ENCODE data around the gene APCDD1.
"Not testable (repeated sequence)": the region's sequence is repeated elsewhere in the genome, so short reads cannot be mapped to it uniquely, and the experiment has no call there.

Gene APCDD1

DNA sequence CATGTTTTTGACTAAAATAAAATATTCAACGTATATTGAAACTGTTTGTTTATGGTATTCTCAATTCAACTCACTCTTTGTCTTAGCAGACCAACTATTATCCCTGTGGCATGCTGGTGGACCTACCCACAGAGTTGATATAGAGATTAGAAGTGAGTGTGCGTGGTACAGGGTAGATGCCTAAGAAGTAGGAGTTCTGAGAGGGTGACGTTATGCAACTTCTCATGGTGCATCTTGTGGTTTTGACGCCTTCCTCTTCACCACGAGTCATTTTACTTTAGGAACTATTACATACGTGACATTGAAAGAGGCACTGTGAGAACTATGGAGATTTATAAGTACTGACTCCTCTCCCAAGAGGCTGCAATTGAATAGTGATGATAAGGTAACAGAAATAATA is 44.8 kb downstream of the APCDD1 start:
- DNase-seq, result no peak

DNA sequence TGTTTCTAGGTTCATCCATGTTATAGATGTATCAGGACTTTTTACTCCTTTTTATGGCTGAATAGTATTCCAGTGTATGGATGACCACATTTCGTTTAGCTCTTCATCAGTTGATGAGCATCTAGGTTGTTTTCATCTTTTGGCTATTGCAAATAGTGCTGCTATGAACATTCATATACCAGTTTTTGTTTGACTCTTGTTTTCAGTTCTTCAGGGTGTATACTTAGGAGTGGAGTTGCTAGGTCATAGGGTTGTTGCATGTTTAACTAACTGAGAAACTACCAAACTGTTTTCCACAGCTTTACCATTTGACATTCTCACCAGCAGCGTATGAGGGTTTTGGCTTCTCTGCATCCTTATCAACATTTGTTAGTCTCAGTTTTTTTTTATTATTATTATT is 45.6 kb downstream of the APCDD1 start:
- DNase-seq, result no peak

DNA sequence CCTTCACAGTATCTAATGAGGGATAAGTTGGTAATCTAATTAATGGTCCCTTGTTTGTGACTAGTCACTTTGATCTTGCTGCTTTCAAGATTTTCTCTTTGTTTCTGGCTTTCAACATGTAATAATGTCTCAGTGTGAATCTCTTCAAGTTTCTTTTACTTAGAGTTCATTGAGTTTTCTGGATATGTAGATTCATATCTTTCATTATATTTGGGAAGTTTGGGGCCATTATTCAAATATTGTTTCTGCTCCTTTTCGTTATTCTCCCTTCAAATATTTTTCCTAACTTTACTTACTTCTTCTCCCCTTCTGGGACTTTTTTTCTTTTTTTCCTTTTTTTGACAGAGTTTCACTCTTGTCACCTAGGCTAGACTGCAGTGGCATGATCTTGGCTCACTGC is 50.3 kb downstream of the APCDD1 start:
- DNase-seq, result no peak

DNA sequence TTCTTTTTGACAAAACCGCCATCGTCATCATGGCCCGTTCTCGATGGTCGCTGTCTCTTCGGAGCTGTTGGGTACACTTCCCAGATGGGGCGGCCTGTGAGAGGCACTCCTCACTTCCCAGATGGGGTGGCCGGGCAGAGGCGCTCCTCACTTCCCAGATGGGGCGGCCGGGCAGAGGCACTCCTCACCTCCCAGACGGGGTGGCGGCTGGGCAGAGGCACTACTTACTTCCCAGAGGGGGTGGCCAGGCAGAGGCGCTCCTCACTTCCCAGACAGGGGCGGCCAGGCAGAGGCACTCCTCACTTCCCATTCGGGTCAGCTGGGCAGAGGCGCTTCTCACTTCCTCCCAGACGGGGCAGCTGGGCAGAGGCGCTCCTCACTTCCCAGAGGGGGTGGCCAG is 51.5 kb downstream of the APCDD1 start:
- DNase-seq, result not testable (repeated sequence)

DNA sequence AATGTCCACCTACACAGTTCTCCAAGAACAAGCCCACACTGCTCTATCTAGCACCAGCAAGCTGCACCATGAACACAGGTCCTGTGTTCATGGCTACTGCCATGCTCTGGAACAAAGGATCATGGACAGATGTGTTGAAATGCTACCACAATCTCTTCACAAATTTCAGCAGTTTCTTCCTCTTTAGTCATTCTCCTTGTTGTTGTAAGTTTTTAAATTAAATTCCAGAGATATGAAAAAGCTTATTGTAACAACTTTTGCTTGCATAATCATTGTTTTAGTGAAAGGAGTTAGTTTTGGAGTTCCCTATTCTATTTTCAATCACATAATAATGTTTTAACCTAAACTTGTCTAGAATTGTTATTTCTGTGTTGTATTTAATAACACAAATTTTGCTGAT is 54.2 kb downstream of the APCDD1 start:
- no peak for DNase-seq

DNA sequence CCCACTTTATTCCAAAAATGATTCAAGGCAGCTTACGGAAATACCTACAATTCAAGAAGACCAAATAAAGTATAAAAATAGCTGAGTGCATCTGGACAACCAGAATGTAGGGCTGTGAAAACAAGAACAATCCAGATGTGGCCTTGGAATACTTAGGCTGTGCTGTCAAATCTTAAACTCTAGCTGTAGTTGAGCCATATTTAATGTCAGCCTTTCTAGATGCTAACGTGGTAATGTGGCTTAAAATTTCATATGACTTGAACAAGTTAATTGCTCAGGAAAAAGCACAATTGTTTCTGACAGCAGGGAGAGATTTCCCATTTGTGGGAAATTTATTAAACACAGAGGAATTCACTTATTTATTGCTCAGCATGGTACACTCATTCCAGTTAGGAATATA is 56.8 kb downstream of the APCDD1 start:
- DNase-seq, result no peak

DNA sequence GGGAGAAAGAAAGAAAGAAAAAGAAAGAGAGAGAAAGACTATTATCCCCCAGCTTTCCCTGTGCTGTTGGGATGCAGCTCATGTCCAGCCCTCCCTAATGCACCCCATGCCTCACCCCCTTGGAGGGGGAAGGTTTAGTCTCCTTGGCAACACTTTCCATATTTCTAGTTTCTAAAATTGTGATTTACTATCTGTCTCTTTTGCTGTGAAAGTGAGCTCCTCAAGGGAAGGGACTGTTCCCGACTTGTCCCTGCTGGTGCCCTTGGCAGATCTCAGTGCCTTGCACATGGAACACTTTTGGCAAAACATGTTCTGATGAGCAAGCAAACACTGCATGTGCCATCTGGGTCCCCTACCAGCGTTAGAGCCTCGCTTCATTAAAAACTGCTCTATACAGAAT is 59.6 kb downstream of the APCDD1 start:
- no peak for DNase-seq

DNA sequence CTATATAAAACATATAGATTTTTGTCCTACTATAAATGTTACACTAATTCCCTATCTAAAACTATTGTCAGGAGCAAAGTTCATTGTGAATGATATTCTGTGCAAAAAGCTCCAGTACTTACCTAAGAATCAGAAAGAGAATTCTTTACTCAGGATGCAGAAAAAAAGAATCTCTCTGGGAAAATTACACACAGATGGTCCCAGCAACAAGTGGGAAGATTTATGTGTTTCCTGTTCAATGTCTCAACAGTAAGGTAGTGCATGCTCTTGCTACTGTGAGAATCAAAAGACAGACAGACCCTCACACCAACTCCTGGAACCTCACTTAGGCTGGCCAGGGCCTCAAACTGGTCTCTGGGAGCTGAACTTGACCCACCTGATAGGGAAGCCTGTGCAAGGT is 60.2 kb downstream of the APCDD1 start:
- no peak for DNase-seq

DNA sequence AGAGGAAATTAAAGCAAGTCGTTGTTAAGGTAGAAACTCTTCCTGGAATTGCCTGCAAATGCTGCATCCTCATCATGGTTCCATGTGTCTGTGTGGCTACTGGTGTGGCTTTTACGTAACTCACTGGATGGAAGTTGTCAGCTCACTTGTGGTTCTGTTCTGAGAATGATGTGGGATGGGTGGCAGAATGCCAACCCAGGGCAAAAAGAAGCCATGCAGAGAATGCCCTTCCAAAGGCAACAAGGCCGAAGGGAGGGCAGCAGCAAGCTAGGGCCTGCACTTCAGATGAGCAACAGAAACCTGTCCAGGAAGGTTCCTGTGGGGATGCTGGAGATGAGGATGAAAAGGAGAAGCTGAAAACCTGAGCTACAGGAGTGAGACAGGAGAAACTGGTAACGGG is 61.0 kb downstream of the APCDD1 start:
- DNase-seq, result no peak

DNA sequence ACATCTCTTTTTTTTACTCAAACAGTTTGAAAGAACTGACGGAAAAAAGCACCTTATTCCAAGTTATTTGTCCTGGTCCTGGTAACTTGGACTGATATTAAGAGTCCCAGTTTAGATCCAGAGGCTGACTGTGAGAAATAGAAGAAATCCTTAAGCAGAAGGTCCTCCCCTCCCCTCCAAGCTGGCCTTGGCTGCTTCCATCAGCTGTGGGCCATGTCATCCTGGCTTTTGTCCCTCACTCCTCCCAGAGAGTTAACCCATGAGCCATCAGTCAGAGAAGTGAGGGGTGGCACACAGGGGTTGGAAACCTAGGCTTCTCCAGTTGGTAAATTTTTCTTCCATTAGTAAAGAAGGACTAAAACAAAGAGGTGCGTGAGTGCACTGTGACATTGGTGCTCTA is 61.6 kb downstream of the APCDD1 start:
- DNase-seq, result no peak

DNA sequence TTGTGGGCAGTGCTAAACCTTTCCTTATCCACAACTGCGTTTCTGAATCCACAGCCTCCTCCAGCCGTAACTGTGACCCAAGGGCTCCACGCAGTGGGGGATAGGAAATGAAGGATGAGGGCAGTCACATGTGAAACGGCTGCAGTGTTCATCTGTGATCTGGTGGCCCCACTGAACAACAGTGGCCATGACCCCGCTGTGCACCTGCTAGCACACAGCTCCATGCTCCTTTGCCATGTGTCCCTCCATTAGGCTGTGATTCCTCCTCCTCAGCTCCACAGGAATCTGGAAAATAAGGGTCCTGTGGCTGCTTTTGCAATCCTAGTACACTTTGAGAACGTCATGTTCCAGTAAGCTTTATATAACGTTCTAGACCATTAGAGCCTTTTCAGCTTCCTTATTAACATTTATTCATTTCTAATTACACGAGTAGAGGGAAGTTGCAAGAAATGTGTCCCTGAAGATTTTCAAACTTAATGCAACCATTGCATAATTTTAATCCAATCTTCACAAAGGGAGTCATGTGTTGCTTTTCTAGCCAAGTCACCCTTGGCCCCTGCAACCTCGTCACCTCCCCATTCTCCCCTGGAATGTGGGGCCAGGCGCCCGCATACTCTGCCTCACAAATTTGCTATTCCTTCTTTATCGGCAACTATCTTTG is 64.3 kb downstream of the APCDD1 start:
- no peak for DNase-seq

DNA sequence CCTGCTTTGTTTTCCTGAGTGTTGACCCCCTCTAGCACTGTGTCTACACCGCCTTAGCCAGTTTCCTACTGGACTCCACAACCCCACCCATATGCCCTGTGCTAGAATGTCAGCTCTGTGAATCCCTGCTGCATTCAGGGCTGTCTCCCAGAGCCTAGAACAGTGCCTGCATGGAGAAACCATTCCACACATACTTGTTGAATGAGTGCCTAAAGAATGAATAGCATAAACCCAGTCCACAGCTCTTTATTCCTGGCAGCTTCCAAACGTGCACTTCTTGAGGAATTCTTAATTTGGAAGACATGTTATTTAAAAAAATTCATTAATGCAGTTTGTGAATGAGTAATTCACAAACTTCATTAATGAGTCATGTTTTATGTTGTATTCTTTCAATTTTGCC is 64.9 kb downstream of the APCDD1 start:
- DNase-seq, result no peak

DNA sequence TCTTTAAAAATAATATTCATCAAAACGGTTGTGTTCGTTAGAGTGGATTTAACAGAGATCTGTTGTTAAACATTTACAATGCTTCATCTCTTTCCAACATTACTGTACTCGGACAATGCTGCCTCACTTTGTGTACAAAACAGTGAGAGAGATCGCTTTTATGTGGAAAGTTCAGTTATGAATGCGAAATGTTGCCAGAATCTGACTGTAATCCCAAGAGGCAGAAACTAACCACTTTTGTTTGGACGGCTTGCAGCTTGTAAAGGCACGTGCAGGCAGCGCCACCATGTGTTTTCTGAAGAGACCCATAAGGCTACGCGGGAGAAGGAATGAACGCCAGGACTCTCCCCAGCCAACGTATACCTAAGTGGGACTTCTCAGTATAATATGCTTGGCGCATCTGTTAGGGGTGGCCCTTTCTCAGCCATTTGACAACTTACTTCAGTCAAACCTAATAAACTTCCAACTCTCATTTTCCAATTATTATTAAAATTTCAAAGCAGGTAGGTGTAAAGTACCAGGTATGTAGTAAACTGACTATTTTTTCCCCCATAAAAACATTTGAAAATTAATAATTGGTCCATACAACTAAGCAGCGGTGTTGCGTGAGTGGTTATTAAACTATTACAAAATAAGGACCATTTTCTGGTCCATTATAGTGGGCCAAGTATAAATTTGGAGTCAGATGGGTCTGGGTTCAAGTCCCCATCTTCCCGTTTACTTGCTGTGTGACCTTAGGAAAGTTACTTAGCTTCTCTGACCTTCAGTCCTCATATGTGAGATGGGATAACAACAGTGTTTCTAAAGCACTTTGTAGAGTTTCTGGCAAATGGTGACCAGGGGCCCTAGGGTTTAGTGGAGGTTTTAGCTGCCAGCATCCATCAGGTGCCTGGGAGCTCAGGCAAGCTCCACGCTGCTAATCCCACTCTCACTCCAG is 65.8 kb downstream of the APCDD1 start:
- DNase-seq, result peak in 3 of 4 experiments; percentile 4 to 41 (median 27)

DNA sequence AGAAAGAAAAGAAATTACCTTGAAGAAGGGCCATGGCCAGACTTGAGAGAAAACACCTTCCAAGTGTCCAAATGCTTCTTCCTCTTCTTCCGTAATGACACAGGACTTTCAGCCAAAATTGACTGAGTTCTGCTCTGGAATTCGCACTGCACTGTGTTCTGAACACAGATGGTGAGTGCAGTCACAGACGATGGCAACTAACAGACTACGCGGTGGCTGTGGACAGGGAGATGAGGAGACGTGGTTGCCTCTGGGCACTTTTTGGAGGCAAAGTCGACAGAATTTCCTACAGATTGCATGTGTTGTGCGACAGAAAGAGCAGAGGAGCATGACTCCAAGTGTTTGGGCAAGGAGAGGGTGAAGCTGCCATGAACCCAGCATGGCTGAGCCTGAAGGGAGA is 67.1 kb downstream of the APCDD1 start:
- DNase-seq, result no peak

DNA sequence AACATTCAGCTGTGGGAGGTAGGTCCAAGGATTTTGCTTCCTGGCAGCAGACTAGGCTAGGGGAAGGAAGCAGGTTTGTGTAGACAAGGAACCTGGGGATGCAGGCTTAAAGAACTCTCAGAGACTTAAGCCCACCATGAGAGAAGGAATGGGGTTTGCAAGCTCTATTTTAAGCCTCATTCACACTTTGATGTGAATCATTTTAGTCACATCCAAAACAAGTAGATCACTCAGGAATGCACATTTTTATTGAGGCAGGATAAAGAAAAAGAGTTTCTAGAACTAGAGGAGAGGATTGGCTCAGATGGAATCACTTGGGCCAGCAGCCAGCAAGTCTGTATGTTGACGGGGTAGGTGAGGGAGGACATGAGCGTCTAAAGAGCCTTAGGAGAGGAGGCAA is 68.1 kb downstream of the APCDD1 start:
- no peak for DNase-seq

DNA sequence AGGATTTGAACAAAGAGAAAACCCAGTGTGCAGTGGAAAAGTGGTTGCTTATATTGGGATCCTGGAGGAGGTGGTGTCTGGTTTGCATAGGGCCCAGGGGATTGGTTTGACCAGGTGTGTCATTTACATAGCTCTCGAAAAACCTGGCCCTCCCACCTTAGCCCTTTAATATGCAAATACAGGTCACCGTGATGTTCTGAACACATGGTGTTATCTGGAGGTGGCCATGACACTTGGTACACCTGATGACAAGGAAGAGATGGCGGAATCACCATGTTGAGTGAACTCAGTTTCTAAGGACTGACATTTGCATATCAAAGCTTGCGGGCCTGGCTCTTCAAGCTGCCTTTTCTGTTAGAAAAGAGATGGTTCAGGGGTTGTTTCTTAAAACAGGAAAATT is 69.1 kb downstream of the APCDD1 start:
- no peak for DNase-seq

DNA sequence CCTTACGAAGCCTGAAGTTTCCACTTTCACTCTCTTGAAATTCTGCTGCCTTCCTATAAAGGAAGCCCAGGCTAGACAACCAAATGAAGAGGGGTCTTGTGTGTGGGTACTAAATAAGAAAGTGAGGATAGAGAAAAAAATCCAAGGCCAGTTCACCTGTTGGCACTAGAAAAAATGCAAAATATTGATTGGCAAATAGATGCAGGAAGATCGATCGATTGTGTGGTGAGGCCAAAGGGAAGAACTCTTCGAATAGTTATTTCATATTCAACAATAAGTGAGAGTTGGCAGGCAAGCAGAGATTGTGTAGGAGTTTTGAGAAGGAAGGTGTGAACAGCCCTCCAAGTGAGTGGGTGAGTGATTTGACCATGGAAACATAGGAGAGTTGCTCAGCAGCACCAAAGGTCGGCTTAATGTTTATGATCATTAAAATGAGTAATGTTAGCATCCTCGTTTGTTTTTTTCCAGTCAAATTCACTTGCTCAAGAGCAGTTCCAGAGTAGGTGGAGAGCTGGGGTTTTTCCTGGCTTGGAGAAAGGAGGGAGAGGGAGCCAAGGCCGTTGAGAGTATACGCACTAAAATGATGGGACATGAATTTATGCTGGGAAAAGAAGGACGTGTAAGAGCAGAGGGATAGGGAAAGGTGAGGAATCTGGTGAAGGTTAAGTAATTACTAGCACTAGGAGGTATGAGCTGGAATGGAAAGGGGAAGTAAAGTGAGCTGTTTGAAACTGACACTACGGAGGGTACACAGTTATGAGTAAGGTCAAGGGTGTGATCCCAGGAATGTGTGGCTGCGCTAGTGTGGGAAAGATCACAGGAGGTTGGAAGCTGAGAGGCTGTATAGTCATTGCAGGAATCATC is 70.3 kb downstream of the APCDD1 start:
- DNase-seq, result no peak

DNA sequence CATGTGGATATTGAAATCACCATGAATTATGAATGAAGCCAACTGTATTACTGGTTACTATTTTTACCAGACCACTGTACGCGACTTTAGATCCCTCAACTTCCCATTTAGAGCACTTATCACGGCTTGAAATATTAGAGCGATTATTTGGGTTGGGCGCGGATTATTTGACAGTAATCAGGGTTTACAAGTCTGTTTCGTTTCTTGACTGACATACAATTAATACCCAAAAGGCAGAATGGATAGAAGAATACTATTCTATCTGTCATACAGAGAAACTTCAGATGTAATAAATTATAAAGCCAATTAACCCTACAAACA is 70.9 kb downstream of the APCDD1 start:
- DNase-seq, result no peak

DNA sequence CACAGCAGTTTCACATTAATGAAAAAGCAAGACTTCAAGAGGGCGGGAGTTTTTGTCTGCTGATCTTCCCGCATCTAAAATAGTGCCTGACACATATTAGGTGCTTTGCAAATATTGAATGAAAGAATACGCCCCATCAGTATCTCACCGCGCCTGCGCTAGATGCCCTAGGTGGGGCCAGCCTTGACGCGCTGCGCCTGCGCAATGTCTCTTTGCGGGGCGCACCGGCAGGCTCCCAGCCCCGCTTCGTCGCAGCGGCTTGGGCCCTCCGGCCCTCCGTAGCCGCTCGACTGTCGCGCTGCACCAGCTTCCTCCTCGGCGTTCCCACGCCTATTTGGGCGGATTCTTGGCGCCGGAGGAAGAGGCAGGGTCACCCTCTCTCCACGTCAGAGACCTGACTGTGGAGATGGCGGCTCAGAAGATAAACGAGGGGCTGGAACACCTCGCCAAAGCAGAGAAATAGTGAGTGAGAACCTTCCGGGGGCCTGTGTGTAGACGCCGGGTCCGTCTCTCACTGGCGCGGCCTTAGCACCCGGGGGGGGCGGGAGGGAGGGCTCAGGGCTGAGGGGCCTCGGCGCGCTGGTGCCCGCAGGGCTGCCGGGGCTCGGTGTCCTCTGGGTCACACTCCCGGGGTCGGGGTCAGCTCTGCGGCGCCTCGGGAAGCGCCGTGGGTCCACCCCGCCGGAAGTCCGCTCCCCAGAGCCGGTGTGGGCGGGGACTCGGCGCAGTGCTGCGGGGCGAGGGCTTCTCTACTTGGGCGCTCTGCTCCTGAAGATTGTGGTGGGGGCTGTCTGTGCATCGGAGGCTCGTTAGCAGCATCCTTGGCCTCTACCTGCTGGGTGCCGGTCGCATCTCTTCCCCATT is 71.5 kb downstream of the APCDD1 start, which contains the start of gene NAPG:
Gene NAPG (plus strand): TSS at position 331 of the 864 bp plus-strand sequence. CDS start 76 bp downstream, at position 407.
- peak; percentile 68 to 82 (median 70) for DNase-seq

DNA sequence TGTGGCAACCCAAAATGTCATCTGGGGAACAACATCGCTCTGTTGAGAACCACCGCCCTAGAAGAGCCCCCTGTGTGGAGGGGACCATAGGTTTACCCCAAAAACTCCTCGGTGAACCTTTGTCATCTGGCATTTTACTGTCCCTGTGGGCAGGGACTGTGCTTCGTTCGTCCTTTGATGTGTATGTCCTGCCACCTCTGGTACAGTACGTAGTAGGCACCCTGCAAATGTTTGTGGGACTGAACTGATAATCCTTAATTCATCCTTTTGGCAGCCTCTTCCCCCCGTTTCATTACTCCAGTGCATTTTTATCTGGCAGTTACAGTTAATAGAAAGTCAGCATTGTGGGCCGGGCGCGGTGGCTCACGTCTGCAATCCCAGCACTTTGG is 72.1 kb downstream of the APCDD1 start:
- no peak for DNase-seq

DNA sequence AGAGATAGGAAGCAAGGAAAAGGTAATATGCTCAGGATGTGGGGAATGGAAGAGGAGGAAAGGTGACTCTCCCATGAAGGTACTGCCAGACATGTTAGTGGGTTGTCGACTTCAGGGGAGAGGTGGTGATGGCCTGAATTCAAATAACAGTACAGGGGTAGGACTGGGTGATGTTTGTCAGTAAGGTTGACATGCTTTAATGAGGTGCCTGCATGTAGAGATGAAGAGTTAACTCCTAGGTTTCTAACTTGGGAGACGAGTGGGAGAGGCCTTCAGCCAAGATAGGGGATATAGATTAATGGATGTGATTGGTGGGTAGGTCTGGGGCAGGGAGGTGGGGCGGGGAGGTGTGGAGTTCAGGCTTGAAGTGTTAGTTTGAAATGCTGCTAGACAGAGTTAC is 74.0 kb downstream of the APCDD1 start:
- DNase-seq, result no peak

DNA sequence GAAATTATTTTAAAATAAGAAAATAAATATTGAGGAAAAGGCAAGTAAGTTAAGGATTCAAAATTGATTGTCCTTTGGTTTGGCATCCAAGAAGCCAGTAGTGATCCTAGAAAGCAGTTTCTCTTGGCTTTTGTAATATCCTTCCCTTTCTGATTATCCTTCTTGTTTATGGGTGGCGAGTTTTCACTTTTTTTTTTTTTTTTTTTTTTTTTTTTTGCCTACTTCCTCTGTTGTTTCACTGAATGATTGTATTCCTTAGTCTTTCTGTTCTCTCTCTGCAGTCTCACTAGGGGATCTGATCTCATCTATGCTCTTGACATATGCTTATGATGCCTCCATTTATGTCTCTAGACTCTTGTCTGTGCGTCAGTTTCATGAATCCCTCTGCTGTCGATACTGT is 75.6 kb downstream of the APCDD1 start:
- DNase-seq, result no peak

DNA sequence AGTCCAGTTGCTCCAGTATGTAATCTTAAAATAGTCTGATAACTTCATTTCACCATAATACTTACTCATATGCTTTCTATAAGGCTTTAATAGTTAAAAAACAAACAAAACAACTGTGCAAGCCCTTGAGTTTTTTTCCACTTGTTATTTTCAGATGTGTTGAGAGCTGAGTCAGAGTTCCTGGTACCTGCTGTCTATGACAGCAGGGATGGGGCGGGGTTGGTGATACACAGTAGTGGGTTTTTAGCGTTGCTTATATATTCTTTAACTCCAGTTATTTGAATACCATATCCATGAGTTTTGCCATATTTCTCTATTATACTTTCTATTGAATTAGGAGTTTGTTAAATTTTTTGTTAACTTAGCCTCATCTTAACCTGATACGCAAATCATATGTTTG is 76.4 kb downstream of the APCDD1 start:
- no peak for DNase-seq
